Activated B cell treated with CpG ODN at 0.5 μM for 24 hours (primary cell): Measurements from ENCODE around the gene SCEL. TPM values are rescaled to one million over a fixed set of nuclear protein-coding genes. Genes with fewer than 3 reads are reported as not detected.

Experiments
- ATAC-seq: fragments of 200-7000 bp; cut with Tn5 transposase; one replicate; pipeline ENCODE4 v1.10.0; 2021; ENCODE audit warnings: low read depth, mild to moderate bottlenecking, moderate library complexity
- CTCF ChIA-PET: fragments of 350-600 bp; sonication (Branson Sonifier 250); formaldehyde crosslinking; loops from one replicate; lab custom pipeline; 2021; ENCODE audit warnings: antibody characterized with exemption; lab: Charles Lee
- POLR2A ChIA-PET: fragments of 350-600 bp; sonication (Branson Sonifier 250); formaldehyde crosslinking; loops from one replicate; lab custom pipeline; 2021; ENCODE audit warnings: antibody characterized with exemption; lab: Charles Lee
- DNase-seq: peaks from one replicate; pipeline ENCODE4 v3.0.0; 2022
- H3K27ac Mint-ChIP-seq: one replicate; pipeline ENCODE4 v1.8.0; 2020; ENCODE audit warnings: mixed read lengths
- H3K27me3 Mint-ChIP-seq: one replicate; pipeline ENCODE4 v1.8.0; 2021; ENCODE audit warnings: mixed read lengths
- H3K36me3 Mint-ChIP-seq: one replicate; pipeline ENCODE4 v1.8.0; 2021; ENCODE audit warnings: low read depth, mixed read lengths
- H3K4me1 Mint-ChIP-seq: one replicate; pipeline ENCODE4 v1.8.0; 2021; ENCODE audit warnings: mixed read lengths
- H3K4me3 Mint-ChIP-seq: one replicate; pipeline ENCODE4 v1.8.0; 2020; ENCODE audit warnings: mild to moderate bottlenecking, mixed read lengths
- H3K9me3 Mint-ChIP-seq: one replicate; pipeline ENCODE4 v1.8.0; 2020; ENCODE audit warnings: mixed read lengths
- intact Hi-C: fragments of 100-400 bp; cut with micrococcal nuclease; formaldehyde crosslinking; loops from one replicate; pipeline ENCODE4 v1.15.1; 2024
- total RNA-seq: library from RNA; stranded (reverse); gene quantifications from 2 replicates; pipeline ENCODE4 v1.2.3, GENCODE V29; 2022
- TF ChIP-seq, protein P1 (sequence below): fragments of 200-600 bp; IDR thresholded peaks from one replicate; pipeline ENCODE4 v1.8.0; 2022; ENCODE audit warnings: antibody characterized with exemption, mild to moderate bottlenecking

Gene SCEL
- total RNA-seq, 1 donor from 2014 or later, result not detected

DNA sequence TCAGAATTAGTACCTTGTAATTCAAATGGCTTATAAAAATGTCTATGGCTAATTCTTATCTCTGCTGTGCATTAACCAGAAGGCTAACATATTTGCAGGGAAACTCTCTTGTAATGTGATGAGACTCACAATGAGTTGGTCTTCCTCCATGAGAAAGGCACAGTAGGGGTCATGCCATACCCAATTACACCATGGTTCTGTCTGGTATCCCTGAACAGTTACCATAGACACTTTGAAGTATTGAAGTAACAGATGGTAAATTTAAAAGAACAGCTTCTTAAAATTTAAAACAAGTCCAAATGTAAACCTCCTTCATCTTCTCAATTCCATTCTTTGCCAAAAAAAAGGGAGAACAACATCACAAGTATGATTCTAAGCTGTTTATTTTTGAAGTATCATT lies 139.3 kb downstream of the SCEL start:
- ChIA-PET POLR2A (no interaction called here), CTCF (no interaction called here)
- H3K4me3 Mint-ChIP-seq, result no peak overlapping the region
- H3K4me1 Mint-ChIP-seq, result no peaks in the 10 kb centered on the region
- ATAC-seq (no peak), DNase-seq (no peak)
- TF ChIP-seq, protein P1, sequence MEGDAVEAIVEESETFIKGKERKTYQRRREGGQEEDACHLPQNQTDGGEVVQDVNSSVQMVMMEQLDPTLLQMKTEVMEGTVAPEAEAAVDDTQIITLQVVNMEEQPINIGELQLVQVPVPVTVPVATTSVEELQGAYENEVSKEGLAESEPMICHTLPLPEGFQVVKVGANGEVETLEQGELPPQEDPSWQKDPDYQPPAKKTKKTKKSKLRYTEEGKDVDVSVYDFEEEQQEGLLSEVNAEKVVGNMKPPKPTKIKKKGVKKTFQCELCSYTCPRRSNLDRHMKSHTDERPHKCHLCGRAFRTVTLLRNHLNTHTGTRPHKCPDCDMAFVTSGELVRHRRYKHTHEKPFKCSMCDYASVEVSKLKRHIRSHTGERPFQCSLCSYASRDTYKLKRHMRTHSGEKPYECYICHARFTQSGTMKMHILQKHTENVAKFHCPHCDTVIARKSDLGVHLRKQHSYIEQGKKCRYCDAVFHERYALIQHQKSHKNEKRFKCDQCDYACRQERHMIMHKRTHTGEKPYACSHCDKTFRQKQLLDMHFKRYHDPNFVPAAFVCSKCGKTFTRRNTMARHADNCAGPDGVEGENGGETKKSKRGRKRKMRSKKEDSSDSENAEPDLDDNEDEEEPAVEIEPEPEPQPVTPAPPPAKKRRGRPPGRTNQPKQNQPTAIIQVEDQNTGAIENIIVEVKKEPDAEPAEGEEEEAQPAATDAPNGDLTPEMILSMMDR, result no peak
- H3K27me3 Mint-ChIP-seq, result peaks cover 40% of the 10 kb centered on the region
- no peaks in the 10 kb centered on the region for H3K9me3 Mint-ChIP-seq
- intact Hi-C loops, result no loop called here
- H3K36me3 Mint-ChIP-seq, result no peaks in the 10 kb centered on the region
- no peak overlapping the region for H3K27ac Mint-ChIP-seq

DNA sequence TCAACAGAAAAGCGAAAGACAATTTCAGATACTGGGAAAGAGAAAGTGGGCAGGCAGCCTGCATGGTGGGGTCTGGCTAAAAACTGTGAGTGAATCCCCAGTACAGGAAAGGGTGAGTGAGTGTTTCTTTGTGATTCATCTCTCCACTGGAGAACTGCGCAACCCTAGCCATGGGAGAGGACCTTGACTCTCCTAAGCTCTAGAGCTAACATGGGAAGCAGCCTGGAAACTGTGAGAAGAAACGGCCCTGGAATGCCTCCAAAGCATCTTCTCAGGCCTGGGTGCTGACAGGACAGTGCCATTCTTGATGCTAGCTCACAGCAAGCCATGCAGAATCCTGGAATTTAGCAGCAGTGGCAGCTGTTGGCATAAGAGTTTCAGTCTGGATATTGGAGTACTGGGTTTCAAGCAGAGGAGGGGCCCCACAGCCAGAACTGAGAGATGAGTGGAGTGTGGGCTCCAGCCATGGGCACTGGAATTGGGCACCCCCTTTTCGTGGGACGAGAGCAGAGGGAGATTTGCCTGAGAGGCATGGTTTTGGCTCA lies 143.3 kb downstream of the SCEL start:
- H3K27me3 Mint-ChIP-seq, result peaks cover 21% of the 10 kb centered on the region

DNA sequence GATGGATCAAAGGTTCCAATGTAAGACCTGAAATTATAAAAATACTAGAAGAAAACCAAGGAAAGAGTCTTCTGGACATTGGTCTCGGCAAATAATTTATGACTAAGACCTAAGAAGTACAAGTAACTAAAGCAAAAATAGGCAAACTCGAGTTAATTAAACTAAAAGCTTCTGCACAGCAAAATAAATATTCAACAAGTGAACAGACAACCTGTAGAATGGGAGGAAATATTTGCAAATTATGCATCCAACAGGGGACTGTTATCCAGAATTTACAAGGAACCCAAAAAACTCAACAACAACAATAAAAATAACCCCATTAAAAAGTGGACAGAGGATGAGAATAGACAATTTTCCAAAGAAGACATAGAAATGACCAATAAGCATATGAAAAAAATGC lies 152.3 kb downstream of the SCEL start:
- Mint-ChIP-seq H3K27ac (no peak overlapping the region), H3K4me1 (no peaks in the 10 kb centered on the region), H3K36me3 (no peaks in the 10 kb centered on the region), H3K4me3 (no peak overlapping the region), H3K9me3 (peaks cover 17% of the 10 kb centered on the region), H3K27me3 (peaks cover 9% of the 10 kb centered on the region)
- TF ChIP-seq, protein P1, result no peak
- no peak for ATAC-seq
- ChIA-PET POLR2A (interaction anchor here (1.0 kb wide), 1 partner anchor 9 kb away, joined by 4 read pairs; no protein-coding TSS in a partner anchor), CTCF (no interaction called here)
- intact Hi-C loops, result no loop called here
- DNase-seq, result no peak

More for the DNA sequence above, 143.3 kb downstream of the SCEL start:
- no peaks in the 10 kb centered on the region for H3K9me3 Mint-ChIP-seq
- H3K4me3 Mint-ChIP-seq, result no peak overlapping the region
- no peak for ATAC-seq
- DNase-seq, result no peak
- ChIA-PET CTCF (no interaction called here), POLR2A (no interaction called here)
- H3K36me3 Mint-ChIP-seq, result no peaks in the 10 kb centered on the region
- H3K4me1 Mint-ChIP-seq, result no peaks in the 10 kb centered on the region
- no peak overlapping the region for H3K27ac Mint-ChIP-seq
- TF ChIP-seq, protein P1, result no peak
- intact Hi-C loops, result no loop called here

DNA sequence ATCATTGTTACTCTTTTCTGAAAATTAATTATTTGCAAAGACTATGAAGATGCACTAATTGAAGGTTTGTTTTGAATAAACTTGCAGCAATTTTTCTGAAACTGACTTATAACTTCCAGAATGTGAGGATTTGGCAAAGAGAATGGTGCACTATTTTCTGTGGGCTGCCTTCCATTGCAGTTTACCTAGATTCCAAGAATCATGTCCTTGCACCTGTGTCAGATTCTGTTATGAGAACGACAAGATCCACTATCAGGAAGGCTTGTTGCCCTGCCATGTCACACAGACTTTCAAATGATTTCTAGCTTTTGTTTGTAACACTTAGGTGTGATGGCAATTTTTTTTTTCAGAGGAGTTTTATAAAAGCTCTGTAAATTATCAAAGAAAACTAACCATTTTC lies 156.4 kb downstream of the SCEL start:
- DNase-seq, result no peak
- Mint-ChIP-seq H3K4me3 (no peak overlapping the region), H3K9me3 (peaks cover 9% of the 10 kb centered on the region), H3K4me1 (peaks cover 11% of the 10 kb centered on the region), H3K36me3 (no peaks in the 10 kb centered on the region), H3K27ac (no peak overlapping the region), H3K27me3 (peaks cover 9% of the 10 kb centered on the region)
- CTCF ChIA-PET, result interaction anchor here (0.5 kb wide), 1 partner anchor 446 kb away, joined by 3 read pairs; no protein-coding TSS in a partner anchor
- ATAC-seq, result no peak
- intact Hi-C loops, result no loop called here
- POLR2A ChIA-PET, result no interaction called here
- TF ChIP-seq, protein P1, result no peak

DNA sequence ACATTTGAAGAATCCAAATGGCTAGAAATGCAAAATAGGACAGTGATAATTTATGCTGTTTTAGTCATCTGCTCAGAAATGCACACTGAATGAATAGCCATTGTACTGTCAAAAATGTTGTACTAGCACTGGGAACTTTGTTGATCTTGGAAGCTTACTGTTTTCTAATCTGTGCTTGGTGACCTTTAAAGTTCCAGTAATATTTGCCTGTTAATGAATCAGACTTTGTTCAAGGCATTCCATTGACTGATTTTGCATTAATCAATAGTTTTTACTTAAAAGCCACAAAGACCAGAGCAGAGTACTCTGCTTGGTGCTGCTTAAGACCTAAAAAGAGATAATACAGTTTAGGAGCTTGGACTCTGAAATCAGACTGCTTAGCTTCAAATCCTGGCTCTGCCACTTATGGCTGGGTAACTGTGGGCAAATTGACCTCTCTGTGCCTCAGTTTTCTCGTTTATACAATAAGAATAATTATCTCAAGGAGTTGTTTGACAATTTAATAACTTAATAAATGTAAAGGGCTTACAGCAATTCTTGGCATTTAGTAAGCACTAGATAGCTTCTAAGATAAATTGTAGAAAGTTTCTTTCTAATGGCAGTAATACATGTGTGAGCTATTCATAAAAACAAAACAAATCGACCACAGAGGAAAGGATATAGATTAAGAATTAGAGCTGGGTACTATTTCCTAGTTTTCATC lies 157.4 kb downstream of the SCEL start:
- Mint-ChIP-seq H3K9me3 (peaks cover under 1% of the 10 kb centered on the region), H3K36me3 (no peaks in the 10 kb centered on the region), H3K4me1 (peaks cover 15% of the 10 kb centered on the region), H3K27ac (no peak overlapping the region), H3K27me3 (peaks cover under 1% of the 10 kb centered on the region), H3K4me3 (no peak overlapping the region)
- intact Hi-C loops, result no loop called here
- CTCF ChIA-PET, result no interaction called here
- DNase-seq, result no peak
- ATAC-seq, result no peak
- TF ChIP-seq, protein P1, result no peak
- POLR2A ChIA-PET, result interaction anchor here (0.6 kb wide), 1 partner anchor 668 kb away, joined by 3 read pairs; no protein-coding TSS in a partner anchor
